Embryonic facial prominence (tissue), 1 donor: ENCODE results near the gene NR1H2.
A peak's percentile ranks its signal among the peaks of the same experiment; 100 is the strongest.

Source experiments
- DNase-seq: peaks from one replicate; pipeline ENCODE4 v3.0.0-alpha.2; 2016; ENCODE audit errors: extremely low spot score

The NR1H2 gene

DNA sequence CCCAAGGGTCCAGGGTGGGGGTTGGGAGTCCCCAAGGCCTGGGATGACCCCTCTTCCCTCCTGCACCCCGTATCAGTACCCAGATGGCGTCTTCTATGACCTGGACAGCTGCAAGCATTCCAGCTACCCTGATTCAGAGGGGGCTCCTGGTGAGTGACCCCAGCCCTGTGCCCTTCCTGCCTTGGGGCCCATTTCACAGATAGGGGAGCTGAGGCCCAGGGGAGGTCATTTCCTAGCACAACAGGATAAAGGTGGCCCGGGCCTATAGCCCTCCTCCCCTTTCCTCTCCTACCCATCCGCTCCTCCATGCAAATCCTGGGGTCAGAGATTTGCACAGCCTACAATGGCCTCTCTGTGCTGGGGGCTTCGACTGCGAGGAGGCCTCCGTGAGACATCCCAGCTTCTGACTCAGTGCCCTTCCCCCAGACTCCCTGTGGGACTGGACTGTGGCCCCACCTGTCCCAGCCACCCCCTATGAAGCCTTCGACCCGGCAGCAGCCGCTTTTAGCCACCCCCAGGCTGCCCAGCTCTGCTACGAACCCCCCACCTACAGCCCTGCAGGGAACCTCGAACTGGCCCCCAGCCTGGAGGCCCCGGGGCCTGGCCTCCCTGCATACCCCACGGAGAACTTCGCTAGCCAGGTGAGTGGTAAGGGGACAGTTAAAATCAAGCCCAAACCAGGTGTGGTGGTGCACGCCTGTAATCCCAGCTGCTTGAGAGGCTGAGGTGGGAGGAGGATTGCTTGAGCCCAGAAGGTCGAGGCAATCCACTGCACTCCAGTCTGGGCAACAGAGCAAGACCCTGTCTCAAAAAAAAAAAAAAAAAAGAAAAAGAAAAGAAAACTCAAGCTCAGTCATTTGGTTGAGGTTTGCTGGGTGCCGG, 46.4 kb downstream of the NR1H2 start:
- no peak for DNase-seq

DNA sequence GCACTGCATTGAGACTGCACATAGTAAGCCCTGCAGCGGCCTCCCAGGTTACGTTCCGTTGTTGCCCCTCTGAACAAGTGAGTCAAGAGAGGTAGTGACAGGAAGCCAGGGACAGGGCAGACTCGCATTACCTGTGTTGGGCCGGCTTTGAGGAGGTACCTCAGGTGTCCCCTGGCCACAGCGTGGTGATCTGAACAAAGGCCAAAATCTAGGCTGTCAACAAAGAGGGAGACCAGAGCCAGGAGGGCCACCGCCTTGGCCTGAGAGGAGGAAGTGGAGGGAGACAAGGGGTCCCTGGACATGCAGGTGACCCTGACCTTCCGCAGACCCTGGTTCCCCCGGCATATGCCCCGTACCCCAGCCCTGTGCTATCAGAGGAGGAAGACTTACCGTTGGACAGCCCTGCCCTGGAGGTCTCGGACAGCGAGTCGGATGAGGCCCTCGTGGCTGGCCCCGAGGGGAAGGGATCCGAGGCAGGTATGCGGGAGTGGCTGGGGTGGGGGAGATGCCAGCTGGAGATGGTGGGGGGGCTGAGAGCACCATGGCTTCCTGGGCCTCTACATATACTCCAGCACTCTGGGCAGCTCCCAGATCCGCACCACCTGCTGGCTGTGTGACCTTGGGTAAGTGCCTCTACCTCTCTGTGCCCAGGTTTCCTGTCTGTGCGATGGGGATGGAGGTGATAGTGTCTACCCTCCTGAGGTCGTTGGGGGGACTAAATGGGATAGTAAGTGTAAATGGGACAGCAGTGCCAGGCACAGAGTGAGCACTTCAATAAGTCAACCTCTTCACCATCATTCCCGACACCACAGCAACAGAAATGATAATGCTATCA, 47.2 kb downstream of the NR1H2 start:
- DNase-seq, result no peak

DNA sequence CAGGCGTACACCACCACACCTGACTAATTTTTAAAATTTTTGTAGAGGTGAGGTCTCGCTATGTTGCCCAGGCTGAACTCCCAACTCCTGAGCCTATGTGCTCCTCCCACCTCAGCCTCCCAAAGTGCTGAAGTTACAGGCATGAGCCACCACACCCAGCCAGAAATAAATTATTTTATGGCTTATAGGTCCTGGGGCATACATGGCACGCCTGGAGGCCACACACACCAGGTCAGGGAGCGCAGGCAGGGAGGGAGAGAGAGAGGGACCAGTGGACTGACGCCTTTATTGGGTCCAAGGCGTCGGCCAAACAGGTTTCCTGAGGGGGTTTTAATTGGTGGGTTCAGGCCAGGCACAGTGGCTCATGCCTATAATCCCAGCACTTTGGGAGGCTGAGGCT, 49.3 kb downstream of the NR1H2 start:
- no peak for DNase-seq

DNA sequence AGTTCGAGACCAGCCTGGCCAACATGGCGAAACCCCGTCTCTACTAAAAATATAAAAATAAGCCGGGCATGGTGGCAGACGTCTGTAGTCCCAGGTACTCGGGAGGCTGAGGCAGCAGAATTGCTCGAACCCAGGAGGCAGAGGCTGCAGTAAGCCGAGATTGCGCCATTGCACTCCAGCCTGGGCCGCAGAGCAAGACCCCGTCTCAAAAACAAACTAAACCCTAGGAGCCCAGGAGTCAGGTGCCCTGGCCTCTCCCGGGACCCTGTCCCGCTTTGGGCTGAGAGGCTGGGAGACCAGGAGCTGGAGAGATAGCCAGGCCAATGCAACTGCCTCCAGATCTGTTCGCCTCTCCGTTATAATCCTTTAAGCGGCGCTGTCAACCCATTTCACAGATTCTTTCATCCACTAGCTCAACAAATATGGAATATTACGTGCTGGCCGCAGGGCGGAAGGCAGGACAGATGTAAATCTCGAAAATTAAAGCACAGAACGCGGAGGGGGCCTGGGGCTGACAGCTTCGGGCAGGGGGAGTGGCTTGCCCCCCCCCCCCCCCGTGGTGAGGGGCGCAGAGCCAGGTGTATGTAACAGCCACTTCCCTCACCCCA, 51.2 kb downstream of the NR1H2 start:
- DNase-seq, result no peak

DNA sequence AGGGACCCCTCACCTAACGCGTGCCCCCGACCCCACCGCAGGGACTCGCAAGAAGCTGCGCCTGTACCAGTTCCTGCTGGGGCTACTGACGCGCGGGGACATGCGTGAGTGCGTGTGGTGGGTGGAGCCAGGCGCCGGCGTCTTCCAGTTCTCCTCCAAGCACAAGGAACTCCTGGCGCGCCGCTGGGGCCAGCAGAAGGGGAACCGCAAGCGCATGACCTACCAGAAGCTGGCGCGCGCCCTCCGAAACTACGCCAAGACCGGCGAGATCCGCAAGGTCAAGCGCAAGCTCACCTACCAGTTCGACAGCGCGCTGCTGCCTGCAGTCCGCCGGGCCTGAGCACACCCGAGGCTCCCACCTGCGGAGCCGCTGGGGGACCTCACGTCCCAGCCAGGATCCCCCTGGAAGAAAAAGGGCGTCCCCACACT, 51.8 kb downstream of the NR1H2 start:
- DNase-seq, result peak; percentile 60

DNA sequence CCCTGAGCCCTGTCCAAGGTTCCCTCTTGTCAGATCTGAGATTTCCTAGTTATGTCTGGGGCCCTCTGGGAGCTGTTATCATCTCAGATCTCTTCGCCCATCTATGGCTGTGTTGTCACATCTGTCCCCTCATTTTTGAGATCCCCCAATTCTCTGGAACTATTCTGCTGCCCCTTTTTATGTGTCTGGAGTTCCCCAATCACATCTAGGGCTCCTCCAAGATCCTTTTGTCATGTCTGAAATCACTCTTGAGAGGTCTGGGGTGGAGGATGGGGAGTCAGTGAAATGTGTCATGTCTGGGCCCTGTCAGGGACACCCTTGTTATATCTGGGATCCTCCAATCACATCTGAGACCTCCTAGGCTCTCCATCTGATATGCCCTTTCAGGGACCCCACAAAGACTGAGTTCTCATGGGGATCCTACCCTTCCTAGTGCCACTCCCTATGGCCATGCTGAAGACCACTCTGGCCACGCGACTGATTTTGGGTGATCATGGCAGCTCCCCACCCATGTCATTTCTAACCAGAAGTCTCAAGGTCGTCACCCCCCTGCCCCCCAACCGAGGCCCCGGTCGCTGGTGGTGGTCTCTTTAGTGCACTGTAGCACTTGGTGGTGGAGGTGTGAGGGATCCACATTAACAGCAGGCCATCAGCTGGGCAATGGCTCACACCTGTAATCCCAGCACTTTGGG, 52.7 kb downstream of the NR1H2 start:
- DNase-seq, result no peak

DNA sequence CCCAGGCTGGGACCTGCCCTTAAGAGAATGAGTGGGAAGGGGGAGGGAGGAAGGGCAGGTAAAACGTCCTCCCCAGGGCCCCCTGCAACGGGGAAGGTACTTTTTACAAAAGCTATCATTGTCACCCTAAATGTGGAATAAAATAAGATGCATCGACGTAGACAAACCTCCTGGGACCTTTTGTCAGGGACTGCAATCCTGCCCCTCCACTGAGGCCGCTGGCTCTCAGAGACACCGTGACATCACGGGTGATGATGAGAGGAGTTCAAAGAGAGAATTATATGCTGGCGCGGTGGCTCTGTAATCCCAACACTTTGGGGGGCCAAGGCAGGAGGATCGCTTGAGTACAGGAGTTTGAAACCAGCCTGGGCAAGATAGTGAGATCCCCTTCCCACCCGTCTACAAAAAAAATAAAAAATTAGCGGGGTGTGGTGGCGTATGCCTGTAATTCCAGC, 54.7 kb downstream of the NR1H2 start:
- no peak for DNase-seq

DNA sequence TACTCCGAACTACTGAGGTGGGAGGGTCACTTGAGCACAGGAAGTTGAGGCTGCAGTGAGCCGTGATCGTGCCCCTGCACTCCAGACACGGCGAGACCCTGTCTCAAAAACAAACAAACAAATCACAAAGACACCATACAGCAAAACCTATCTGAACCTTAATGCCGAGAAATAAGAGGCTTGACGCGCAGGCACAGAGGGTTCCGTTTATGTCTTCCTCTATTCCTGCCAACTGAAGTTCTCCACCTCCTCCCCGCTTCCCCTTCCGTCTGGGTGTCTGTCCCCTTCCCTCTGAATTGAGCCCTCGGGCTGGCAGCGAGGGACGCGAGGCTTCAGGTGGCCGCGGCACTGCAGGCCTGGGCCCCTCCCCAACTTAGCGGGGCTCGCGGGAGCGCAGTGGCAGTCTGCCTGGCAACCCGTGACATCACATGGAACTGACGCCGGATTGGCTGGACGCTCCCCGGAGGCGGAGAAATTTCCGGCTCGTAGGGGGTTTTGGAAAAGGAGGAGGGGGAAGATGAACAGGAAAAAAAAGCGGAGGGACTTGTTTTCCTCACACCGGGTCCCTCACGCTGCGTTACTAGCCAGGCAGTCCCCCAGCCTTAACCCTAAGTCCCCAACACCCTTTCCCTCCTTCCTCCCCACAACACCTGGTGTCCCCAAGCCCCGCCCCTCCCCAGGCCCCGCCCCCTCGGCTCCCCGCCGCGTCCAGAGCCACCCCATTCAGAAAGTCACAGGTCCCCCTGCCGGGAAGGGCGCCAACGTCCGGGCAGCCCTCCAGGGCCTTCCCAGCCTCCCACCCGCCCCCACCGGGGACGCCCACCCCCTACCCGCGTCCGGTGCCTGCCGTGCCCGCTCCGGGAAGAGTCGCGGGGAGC, 55.3 kb downstream of the NR1H2 start:
- peak; percentile 73 for DNase-seq

DNA sequence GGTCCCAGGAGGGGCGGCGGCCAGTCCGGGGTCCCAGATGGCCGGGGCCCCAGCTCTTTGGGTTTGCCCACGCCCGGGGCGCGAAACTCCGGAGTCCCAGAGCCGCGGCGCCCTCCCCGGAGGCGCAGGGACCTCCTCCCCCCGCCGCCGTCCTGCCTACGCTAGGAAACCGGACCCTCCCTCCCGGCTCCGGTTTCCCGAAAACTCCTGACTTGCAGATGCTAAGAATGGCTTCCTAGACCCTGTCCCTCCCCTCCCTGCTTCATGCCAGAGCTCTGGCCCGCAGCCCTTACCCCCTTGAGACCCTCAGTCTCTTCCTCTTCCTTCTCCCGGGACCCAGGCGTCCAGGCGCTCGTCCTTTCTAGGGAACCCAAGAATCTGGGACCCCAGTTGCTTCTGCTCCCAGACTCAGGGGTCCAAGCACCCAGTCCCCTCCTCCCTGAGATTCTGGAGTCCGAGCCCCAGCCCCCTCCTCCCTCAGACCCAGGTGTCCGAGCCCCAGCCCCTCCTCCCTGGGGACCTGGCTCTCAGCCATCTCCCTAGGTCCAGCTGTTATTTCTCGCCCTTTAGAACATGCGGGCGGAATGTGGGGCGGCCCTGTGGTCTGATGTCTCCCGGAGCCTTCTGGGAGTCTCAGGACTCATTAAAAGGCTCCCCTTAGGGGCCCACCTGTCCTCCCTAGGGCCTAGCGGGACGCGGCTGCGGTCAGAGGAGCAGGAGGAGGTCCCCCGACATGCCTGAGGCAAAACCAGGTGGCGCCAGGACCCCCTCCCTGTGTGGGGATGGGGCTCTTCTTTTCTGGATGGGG, 56.2 kb downstream of the NR1H2 start, which contains the start of gene MYBPC2:
Gene MYBPC2, plus strand, starts transcription at position 672 of the 808 bp plus-strand sequence. Its CDS starts 62 bp downstream, at position 734.
- peak; percentile 36 for DNase-seq
